Body of pancreas (tissue), 4 donors: ENCODE measurements around the gene ANTXR2. TPM values are rescaled to one million over a fixed set of nuclear protein-coding genes. Genes with fewer than 3 reads are reported as not detected.
"Not testable (repeated sequence)": the region's sequence is repeated elsewhere in the genome, so short reads cannot be mapped to it uniquely, and the experiment has no call there.

ENCODE experiments used
- ATAC-seq: fragments of 150-250 bp; one replicate; pipeline ENCODE4 v1.9.1; 2016
- DNase-seq, 4 donors: peaks; one replicate each; pipeline ENCODE4 v3.0.0-alpha.2; 2019
- H3K27ac ChIP-seq, 4 donors: fragments of 200-600 bp; sonication (generic); 1 replicate in 3 of 4; 2 replicates in 1 of 4; pipeline versions ENCODE4 v1.5.1 to v1.6.1; 2016 to 2019; ENCODE audit warnings: mild to moderate bottlenecking in 1 of 4, mixed read lengths in 1 of 4, moderate library complexity in 1 of 4
- H3K27me3 ChIP-seq, 2 donors: fragments of 200-600 bp; sonication (generic); one replicate each; pipeline ENCODE4 v1.6.0; 2016; ENCODE audit warnings: mild to moderate bottlenecking in 1 of 2
- H3K36me3 ChIP-seq, 2 donors: fragments of 200-600 bp; sonication (generic); replicated peaks in 1 of 2; 2 replicates each; pipeline ENCODE4 v1.5.1; 2016; ENCODE audit warnings: low read depth in 2 of 2; ENCODE audit not compliant: insufficient read depth in 1 of 2
- H3K4me1 ChIP-seq: fragments of 200-600 bp; sonication (generic); one replicate; pipeline ENCODE4 v1.6.0; 2016
- H3K4me3 ChIP-seq, 2 donors: fragments of 200-600 bp; sonication (generic); 1 replicate in 1 of 2; 2 replicates in 1 of 2; pipeline ENCODE4 v1.5.1; 2016 to 2019
- H3K9me3 ChIP-seq, 3 donors: fragments of 200-600 bp; sonication (generic); 1 replicate in 2 of 3; 2 replicates in 1 of 3; pipeline ENCODE4 v1.5.1; 2016
- CTCF ChIP-seq, 7 experiments: fragments of 450-650 bp in 4 of 7; fragments of 200-600 bp in 3 of 7; sonication (generic) in 3 of 7; IDR thresholded peaks; one replicate each; pipeline ENCODE4 v1.5.1; 2016 to 2019; ENCODE audit warnings: antibody characterized with exemption in 7 of 7
- POLR2A ChIP-seq, 3 donors: fragments of 450-650 bp; IDR thresholded peaks; one replicate each; pipeline ENCODE4 v1.6.1; 2016; ENCODE audit warnings: antibody characterized with exemption in 3 of 3, mild to moderate bottlenecking in 2 of 3
- WGBS, 2 donors: methylation state at CpG; one replicate each; pipeline ENCODE4 v1.1.5; 2017; 5-methylcytosine and 5-hydroxymethylcytosine counted together
- intact Hi-C: fragments of 100-400 bp; cut with DNase I; formaldehyde crosslinking; loops from one replicate; pipeline ENCODE4 v1.15.1; 2023
- total RNA-seq, 2 donors: library from RNA; depleted of rRNA; stranded (reverse); fragments of >200 nt; gene quantifications; one replicate each; pipeline ENCODE4 v1.1.0, GENCODE V29; 2016

Gene ANTXR2
- total RNA-seq, 2 donors from 2014 or later = 16.9 to 34.6 TPM

DNA sequence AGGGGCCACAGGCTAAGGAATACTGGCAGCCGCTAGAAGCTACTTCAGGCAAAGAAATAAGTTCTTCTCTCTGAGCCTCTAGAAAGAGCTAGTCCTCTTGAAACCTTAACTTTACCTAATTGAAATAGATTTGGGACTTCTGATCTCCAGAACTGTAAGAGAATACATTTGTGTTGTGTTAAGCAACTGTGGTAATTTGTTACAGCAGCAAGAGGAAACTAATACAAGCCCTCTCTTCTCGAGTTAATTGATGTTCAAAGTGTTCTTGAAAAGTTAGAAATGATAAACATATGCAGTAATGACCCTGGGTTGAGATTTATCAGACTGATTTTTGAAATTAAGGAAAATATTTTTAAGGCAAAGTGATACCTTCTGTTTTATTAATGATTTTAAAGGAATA, 172.8 kb downstream of the ANTXR2 start:
- DNase-seq = no peak
- Histone ChIP-seq H3K9me3 (no peaks in the 10 kb centered on the region), H3K36me3 (no peaks in the 10 kb centered on the region), H3K4me3 (no peak overlapping the region), H3K4me1 (no peaks in the 10 kb centered on the region), H3K27ac (no peak overlapping the region), H3K27me3 (no peaks in the 10 kb centered on the region)
- no peak for TF ChIP-seq POLR2A (IDR thresholded peaks at IDR 0.05)
- no peak for TF ChIP-seq CTCF (IDR thresholded peaks at IDR 0.05)
- intact Hi-C loops = no loop called here
- no peak for ATAC-seq
- WGBS, 2 donors = 32 to 51% methylated on average over 2 of the region's 2 CpGs

DNA sequence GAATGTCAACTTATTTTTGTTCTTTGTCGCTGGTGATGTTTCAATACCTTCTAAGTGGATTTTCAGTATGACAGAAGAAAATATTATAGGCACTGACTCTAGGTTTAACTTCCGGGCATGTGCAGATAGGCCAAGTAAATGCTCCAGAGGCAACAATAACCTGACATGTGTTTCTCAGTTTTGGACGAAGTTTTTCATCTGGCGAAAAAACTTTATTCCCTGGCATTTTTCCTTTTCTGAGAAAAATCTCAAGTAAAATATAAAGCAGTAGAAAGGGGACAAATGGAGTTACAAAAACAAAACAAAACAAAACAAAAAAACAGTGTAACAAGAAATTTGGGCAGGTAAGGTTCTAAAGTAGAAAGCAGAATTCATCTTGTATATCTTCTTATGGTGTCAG, 173.5 kb downstream of the ANTXR2 start:
- 80 to 90% methylated on average over 4 of the region's 4 CpGs for WGBS, 2 donors
- Histone ChIP-seq H3K9me3 (no peaks in the 10 kb centered on the region), H3K27ac (no peak overlapping the region), H3K4me1 (no peaks in the 10 kb centered on the region), H3K27me3 (no peaks in the 10 kb centered on the region), H3K4me3 (no peak overlapping the region), H3K36me3 (no peaks in the 10 kb centered on the region)
- DNase-seq (no peak), ATAC-seq (no peak)
- no peak for TF ChIP-seq POLR2A (IDR thresholded peaks at IDR 0.05)
- TF ChIP-seq CTCF (IDR thresholded peaks at IDR 0.05) = no peak
- intact Hi-C loops = no loop called here

- no peak overlapping the region for H3K4me3 ChIP-seq
- no peak for ATAC-seq
- DNase-seq = no peak
- intact Hi-C loops = no loop called here
- no peaks in the 10 kb centered on the region for H3K27me3 ChIP-seq
- no peak for TF ChIP-seq POLR2A (IDR thresholded peaks at IDR 0.05)
- TF ChIP-seq CTCF (IDR thresholded peaks at IDR 0.05) = no peak
- H3K4me1 ChIP-seq = no peaks in the 10 kb centered on the region
- no peak overlapping the region for H3K27ac ChIP-seq
- H3K36me3 ChIP-seq = no peaks in the 10 kb centered on the region
- 78 to 82% methylated on average over 2 of the region's 2 CpGs for WGBS, 2 donors
- no peaks in the 10 kb centered on the region for H3K9me3 ChIP-seq
Measured at GRCh38 chr4:79898055-79898454, 175.0 kb downstream of the ANTXR2 start.

DNA sequence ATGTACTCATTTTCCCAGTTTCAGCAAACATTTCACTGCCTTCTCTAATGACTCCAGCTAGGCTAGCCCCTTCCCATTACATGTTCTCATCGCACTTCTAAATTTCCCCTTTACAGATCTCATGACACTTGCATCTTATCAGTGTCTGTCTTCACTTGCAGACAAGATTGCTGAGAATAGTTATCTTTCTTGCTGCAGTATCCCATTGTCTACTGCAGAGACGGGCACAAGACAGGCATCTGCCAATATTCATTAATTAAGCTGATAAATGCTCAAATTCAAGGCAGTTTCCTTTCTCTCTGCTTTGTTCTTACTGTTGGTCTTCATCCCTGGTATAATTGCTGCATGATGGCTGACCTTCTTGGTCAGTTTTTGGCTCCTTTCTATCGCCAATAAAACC, 175.9 kb downstream of the ANTXR2 start:
- no peaks in the 10 kb centered on the region for H3K4me1 ChIP-seq
- no peak for DNase-seq
- H3K4me3 ChIP-seq = no peak overlapping the region
- H3K36me3 ChIP-seq = no peaks in the 10 kb centered on the region
- no peaks in the 10 kb centered on the region for H3K27me3 ChIP-seq
- 39 to 40% methylated on average over 3 of the region's 3 CpGs for WGBS, 2 donors
- TF ChIP-seq CTCF (IDR thresholded peaks at IDR 0.05) (no peak), POLR2A (IDR thresholded peaks at IDR 0.05) (no peak)
- no peaks in the 10 kb centered on the region for H3K9me3 ChIP-seq
- ATAC-seq = no peak
- no peak overlapping the region for H3K27ac ChIP-seq
- intact Hi-C loops = no loop called here

- Histone ChIP-seq H3K36me3 (no peaks in the 10 kb centered on the region), H3K4me3 (no peak overlapping the region), H3K4me1 (no peaks in the 10 kb centered on the region), H3K27ac (no peak overlapping the region), H3K27me3 (no peaks in the 10 kb centered on the region), H3K9me3 (no peaks in the 10 kb centered on the region)
- DNase-seq (no peak), ATAC-seq (no peak)
- 57 to 66% methylated on average over 2 of the region's 2 CpGs for WGBS, 2 donors
- TF ChIP-seq POLR2A (IDR thresholded peaks at IDR 0.05) (no peak), CTCF (IDR thresholded peaks at IDR 0.05) (no peak)
- intact Hi-C loops = no loop called here
Measured at GRCh38 chr4:79893456-79893855, 179.6 kb downstream of the ANTXR2 start.

DNA sequence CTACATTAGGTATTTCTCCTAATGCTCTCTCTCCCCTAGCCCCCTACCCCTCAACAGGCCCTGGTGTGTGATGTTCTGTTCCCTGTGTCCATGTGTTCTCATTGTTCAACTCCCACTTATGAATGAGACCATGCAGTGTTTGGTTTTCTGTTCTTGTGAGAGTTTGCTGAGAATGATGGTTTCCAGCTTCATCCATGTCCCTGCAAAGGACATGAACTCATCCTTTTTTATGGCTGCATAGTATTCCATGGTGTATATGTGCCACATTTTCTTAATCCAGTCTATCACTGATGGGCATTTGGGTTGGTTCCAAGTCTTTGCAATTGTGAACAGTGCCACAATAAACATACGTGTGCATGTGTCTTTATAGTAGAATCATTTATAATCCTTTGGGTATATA, 184.0 kb downstream of the ANTXR2 start:
- ATAC-seq, H3K27me3 ChIP-seq, H3K36me3 ChIP-seq, DNase-seq, H3K4me3 ChIP-seq, H3K4me1 ChIP-seq, H3K27ac ChIP-seq, H3K9me3 ChIP-seq, intact Hi-C loops: not testable (repeated sequence)
- WGBS, 2 donors = 77 to 88% methylated on average over 1 of the region's 1 CpG
